Measurements from ENCODE around the gene PDAP1. TPM values are rescaled to one million over a fixed set of nuclear protein-coding genes. Genes with fewer than 3 reads are reported as not detected.
"Not testable (repeated sequence)": the region's sequence is repeated elsewhere in the genome, so short reads cannot be mapped to it uniquely, and the experiment has no call there.

PDAP1 gene
- total RNA-seq, 1 donor from 2014 or later, result 14.3 TPM

GRCh38 chr7:99395616-99396327 lies 12.6 kb downstream of the PDAP1 start:
- DNase-seq, result no peak

GRCh38 chr7:99394188-99394502 lies 14.3 kb downstream of the PDAP1 start:
- DNase-seq, result no peak

DNA sequence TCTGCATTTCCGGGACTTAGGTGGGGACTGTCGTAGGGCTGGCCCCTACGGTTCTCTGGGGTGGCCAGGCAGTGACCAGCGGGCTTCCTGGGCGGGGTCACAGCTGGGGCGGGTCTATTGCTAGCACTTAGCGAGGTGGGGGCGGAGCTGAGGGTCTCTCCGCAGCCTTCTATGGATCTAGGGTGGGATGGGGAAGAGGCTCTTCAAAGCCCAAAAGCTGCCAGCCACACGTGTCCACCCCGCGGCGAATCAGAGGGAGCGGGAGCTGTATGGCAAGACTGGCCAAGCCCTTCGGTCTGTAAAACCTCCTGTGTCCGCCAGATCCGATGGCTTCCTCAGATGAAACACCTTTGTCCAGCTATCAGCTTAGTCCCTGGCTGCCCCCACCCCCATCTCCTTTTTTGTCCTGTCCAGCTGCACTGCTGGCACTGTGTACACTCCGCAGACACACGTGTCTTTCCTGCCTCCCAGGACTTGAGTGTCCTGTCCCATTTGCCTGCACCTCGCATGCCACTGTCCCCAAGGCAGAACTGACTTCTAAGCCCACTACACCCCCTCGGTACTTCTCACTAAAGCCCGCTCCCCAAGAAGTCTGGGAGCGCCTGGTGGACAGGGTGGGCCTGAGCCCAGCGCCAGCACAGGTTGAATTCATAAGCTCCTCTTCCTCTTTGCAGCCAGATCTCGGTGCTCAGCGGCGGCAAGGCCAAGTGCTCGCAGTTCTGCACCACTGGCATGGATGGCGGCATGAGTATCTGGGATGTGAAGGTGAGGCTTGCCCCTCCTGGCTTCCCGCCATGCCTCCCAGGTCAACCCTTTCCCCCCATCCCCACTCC lies 14.8 kb downstream of the PDAP1 start:
- no peak for DNase-seq

DNA sequence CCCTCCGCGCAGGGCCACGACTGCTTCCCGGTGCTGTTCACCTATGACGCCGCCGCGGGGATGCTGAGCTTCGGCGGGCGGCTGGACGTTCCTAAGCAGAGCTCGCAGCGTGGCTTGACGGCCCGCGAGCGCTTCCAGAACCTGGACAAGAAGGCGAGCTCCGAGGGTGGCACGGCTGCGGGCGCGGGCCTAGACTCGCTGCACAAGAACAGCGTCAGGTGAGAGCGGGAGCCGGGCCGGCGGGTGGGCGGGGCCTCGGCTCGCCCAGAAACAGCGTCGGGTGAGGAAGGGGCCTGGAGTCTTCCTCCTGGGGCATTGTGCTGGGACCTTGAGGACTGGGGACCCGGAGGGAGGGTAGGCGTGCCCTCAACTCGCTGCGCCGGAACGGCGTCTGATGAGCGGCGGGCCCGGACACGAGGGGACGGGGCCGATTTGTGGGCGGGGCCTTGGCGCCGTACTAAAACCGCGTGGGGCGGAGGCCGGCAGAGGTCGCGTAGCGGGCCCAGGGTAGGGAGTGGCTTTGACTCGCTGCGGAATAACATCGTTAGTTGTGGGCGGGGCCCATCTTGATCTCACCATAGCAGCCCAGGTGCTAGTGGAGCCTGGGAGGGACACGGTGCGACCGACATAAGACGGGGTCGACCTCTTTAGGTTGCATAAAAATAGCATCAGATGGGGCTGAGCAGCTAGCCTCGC lies 15.6 kb downstream of the PDAP1 start:
- no peak for DNase-seq

DNA sequence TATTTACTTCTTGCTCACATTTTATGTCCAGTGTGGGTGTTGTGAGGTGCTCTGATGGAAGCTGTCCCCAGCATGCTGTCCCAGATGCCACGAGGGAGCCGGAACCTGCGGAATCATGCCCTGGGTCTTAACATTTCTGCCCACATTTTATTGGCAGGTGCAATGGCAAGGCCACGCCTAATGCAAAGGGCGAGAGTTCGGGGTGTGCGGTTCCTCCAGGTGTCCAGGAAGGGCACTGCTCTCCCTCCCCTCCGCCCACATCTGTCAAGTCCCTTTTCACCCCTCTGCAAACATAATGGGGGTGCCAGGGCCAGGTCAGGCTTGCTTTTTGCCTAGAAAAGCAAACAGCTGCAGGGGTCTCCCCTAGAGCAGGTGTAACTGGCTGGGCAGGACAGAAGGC lies 16.4 kb downstream of the PDAP1 start:
- no peak for DNase-seq

DNA sequence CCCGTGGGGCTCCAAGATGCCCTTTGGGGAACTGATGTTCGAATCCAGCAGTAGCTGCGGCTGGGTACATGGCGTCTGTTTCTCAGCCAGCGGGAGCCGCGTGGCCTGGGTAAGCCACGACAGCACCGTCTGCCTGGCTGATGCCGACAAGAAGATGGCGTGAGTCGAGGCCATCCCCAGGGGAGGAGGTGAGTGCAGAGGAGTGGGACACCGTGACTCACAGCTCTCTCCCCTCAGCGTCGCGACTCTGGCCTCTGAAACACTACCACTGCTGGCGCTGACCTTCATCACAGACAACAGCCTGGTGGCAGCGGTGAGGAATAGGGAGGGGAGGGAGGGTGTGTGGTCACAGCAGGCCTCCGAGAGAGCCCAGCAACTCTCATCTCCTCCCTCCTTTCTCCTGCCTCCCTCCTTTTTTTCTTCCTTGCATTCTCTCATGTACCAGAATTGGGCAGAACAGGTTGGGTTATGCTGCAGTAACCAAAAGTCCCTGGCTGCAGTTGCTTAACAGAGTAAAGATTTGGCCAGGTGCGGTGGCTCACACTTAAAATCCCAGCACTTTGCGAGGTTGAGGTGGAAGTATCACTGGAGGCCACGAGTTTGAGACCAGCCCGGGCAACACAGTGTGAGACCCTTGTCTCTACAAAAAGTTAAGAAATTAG lies 17.3 kb downstream of the PDAP1 start:
- DNase-seq, result no peak

DNA sequence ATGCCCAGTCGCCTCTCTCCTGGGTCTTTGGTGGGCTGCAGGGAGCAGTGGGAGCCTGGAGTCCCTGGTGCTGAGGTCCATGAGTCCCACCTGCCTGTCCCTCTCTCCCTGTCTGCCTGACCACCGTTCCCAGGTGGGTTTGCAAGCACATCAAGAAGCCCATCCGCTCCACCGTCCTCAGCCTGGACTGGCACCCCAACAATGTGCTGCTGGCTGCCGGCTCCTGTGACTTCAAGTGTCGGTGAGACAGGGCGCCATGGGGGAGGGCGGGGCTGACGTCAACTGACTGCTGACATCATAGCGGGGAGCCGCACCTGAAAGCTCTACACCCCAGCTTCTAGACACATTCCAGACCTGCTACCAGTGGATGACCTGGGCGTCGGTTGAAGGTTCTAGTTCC lies 18.6 kb downstream of the PDAP1 start:
- no peak for DNase-seq

GRCh38 chr7:99387912-99388311 lies 20.5 kb downstream of the PDAP1 start:
- DNase-seq, result no peak

- DNase-seq, result not testable (repeated sequence)
These were observed 21.2 kb downstream of the PDAP1 start for GRCh38 chr7:99387239-99387635.

- DNase-seq, result no peak
These were observed 21.7 kb downstream of the PDAP1 start for GRCh38 chr7:99386584-99387238.

DNA sequence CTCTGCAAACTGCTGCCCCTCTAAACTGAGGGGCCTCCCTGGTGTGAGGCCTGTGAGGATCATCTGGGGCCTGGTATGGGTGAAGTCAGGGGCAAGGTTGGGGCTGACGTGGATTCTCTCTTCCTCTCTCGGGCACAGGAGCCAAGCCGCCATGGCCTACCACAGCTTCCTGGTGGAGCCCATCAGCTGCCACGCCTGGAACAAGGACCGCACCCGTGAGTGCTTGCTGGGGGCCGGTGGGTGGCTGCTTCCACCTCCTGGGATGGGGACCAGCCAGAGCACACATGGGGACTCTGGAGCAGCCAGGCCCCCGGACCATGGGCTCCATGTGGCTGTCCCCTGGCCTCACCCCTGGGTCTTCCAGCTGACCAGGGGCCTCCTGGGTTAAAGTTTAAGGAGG lies 22.8 kb downstream of the PDAP1 start:
- DNase-seq, result no peak

- DNase-seq, result no peak
These were observed 23.9 kb downstream of the PDAP1 start for GRCh38 chr7:99384523-99384922.

- no peak for DNase-seq
These were observed 24.5 kb downstream of the PDAP1 start for GRCh38 chr7:99383791-99384370.

- DNase-seq, result no peak
These were observed 25.2 kb downstream of the PDAP1 start for GRCh38 chr7:99383203-99383602.

GRCh38 chr7:99381664-99382075 lies 26.7 kb downstream of the PDAP1 start:
- no peak for DNase-seq

DNA sequence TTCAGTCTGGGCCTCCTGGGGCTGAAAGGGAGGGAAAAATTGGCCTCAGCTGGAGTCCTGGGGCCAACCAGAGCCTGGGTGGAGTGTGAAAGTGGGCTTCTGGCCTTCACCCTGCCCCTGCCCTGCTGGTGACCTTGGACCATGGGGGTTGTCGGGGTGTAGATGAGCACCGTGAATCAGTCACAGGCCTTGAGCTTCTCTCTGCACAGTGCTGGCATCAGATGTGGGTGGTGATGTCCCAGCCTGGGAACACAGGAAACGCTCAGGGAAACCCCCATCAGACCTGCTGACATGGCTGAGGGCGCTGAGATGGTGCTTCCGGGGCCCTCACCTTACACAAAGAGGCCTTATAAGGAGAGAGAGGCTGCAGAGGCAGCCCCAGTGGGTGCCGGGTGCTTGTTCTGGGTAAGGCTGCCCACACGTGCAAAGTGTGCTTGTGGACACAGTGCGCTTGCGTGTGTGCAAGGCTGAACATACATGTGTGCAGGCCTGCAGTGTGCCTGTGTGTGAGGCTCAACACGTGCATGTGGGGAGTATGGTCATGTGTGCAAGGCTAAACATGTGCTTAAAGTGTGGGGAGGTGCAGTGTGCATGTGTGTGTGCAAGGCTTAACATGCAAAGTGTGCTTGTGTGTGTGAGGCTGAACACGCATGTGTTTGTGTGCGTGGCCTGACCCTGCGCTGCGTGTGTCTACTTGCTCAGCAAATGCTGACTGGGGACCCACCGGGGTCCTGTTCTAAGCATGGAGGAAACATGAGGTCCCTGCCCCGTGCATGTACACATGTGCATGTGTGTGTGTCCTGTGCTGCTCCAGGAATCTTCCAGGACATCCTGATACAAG lies 27.4 kb downstream of the PDAP1 start:
- DNase-seq, result no peak

- DNase-seq, result no peak
These were observed 28.2 kb downstream of the PDAP1 start for GRCh38 chr7:99380032-99380822.

DNA sequence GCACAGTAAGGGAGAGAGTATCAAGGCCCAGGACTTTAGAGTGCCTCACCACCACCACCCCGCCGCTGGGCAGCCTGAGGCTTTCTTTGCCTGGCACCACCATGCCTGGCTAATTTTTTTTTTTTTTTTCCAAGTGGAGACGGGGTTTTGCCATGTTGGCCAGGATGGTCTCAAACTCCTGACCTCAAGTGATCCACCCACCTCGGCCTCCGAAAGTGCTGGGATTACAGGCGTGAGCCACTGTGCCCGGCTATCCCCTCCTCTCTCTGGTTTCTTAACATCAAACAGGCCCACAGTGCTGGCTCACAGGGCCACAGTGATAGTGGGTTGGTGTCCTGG lies 28.7 kb downstream of the PDAP1 start:
- DNase-seq, result not testable (repeated sequence)

- DNase-seq, result peak; percentile 81
These were observed 29.3 kb downstream of the PDAP1 start for GRCh38 chr7:99379043-99379577.
